Measurements from ENCODE around the gene RPS27. TPM values are rescaled to one million over a fixed set of nuclear protein-coding genes. Genes with fewer than 3 reads are reported as not detected.

The RPS27 gene
- total RNA-seq: 743 and 1,008 TPM in 2 replicates

GRCh38 chr1:153990468-153991150 is at the start of gene RPS27:
RPS27 (plus strand) TSS chr1:153990762; CDS start chr1:153990797, 35 bp downstream.

DNA sequence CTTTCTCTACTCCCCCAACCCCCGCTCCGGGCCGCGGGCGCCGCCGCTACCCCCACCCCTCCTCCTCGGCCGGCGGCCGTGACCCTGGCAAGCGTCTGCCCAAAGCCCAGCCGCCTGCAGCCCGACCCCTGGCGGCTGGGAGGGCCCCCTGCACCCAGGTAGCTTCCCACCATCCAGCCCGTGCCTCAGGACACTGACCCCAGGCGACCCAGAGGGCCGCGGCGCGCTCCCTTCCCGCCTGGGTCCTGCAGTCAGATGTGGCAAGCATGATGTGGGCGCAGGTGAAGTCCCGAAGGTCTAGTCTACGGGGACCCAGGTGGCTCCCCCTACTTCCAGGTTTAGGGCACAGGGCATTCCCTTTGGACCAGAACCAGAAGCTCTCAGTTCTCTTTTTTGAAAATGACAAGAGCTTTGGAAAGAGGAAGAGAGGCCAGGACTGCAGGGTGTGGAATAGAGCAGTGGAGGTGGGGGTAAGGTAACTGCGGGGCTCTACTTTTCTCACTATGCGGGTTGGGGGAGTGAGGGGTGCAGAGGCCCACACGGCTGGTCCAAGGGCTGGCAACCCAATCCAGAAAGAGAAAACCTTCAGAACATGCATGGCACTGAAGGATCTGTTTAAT is 43.8 kb upstream of the RPS27 start, which contains the start of gene DENND4B:
TSS of gene DENND4B (minus strand) at position 97 of the 620 bp plus-strand sequence. CDS start 2,344 bp downstream, outside the sequence.

GRCh38 chr1:153958111-153958960 is 32.2 kb upstream of the RPS27 start, which contains the start of gene CRTC2:
CRTC2 (minus strand) TSS chr1:153958612; CDS start chr1:153958497, 115 bp downstream.

GRCh38 chr1:153963030-153963849 is 27.3 kb upstream of the RPS27 start, which contains the start of gene SLC39A1:
SLC39A1 (minus strand) TSS chr1:153963537; CDS start chr1:153962715, 822 bp downstream.

GRCh38 chr1:153967107-153967999 is 23.2 kb upstream of the RPS27 start, which contains the start of gene CREB3L4:
CREB3L4 (plus strand) TSS chr1:153967902; CDS start chr1:153968526, 624 bp downstream.

GRCh38 chr1:153977250-153978240 is 13.0 kb upstream of the RPS27 start, which contains the start of gene JTB:
JTB (minus strand) TSS chr1:153977674; CDS start chr1:153977252, 422 bp downstream.

GRCh38 chr1:153985941-153986761 is 4.4 kb upstream of the RPS27 start, which contains the start of gene RAB13:
RAB13 (minus strand) TSS chr1:153986339; CDS start chr1:153986236, 103 bp downstream.

Small RNA genes lying within 50 kb of the gene (small RNA-seq; reads per million reads assigned to genes)
- gene MIR6737: not detected
- gene RNU6-179P: not detected

Other genes with a start within 250 kb of the RPS27 start
- 9.5 and 14.3 TPM in 2 replicates for gene SLC27A3, start 215.4 kb upstream of the RPS27 start, total RNA-seq
- gene GATAD2B, start 67.8 kb upstream of the RPS27 start, total RNA-seq: 10.2 and 12.1 TPM in 2 replicates
- gene DENND4B, start 44.0 kb upstream of the RPS27 start, total RNA-seq: 21.6 and 33.1 TPM in 2 replicates
- 7.6 and 7.8 TPM in 2 replicates for gene CRTC2, start 32.1 kb upstream of the RPS27 start, total RNA-seq
- 120 and 123 TPM in 2 replicates for gene SLC39A1, start 27.2 kb upstream of the RPS27 start, total RNA-seq
- 4.4 and 5.0 TPM in 2 replicates for gene CREB3L4, start 22.9 kb upstream of the RPS27 start, total RNA-seq
- 96.4 and 102 TPM in 2 replicates for gene JTB, start 13.1 kb upstream of the RPS27 start, total RNA-seq
- gene RAB13, start 4.4 kb upstream of the RPS27 start, total RNA-seq: 45.1 and 57.0 TPM in 2 replicates
- 0.12 and 0.16 TPM in 2 replicates for gene NUP210L, start 164.3 kb downstream of the RPS27 start, total RNA-seq
- gene TPM3, start 201.3 kb downstream of the RPS27 start, total RNA-seq: 350 and 426 TPM in 2 replicates
- gene CFAP141, start 215.6 kb downstream of the RPS27 start, total RNA-seq: not detected in 2 replicates
- 126 and 137 TPM in 2 replicates for gene UBAP2L, start 230.2 kb downstream of the RPS27 start, total RNA-seq